ENCODE measurements around the gene ABI1. TPM values are rescaled to one million over a fixed set of nuclear protein-coding genes. Genes with fewer than 3 reads are reported as not detected.

The ABI1 gene
- total and polyA plus RNA-seq, 2 of the 13 experiments (the other 11 are each of a cell fraction or from before 2014, with no cell fraction given) = 20.9 to 22.9 TPM

DNA sequence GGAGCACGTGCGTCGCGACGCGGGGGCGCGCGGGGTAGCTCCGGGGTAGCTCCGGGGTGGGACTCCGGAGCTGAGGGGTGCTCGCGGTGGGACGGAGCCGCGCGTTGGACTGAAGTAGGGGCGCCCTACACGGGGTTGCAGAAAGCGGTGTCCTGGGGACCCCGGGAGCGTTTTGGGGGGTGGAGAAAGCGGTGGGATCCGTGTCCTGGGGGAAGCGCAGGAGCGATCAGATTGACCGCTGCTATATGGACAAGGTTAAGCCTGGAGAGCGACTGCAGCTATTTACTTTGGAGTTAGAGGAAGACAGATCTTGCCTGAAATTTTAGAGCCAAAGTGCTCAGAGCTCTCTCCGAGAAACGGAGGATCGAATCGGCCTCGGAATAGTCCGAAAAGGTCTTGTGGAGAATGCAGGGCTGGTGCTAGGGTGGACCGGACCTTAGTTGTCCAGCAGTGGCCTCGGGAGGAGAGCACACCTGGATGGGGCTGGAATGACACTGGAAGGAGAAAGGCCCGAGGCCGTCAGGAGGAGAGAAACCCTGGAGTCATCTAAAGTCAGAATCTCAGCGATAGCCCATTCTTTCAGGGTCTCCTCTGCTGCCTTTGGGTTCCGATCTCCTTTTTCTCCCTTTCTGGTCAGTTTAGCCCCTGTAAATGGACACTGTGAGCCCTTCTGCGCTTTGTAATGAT lies 162.7 kb downstream of the ABI1 start (continued):
- TF ChIP-seq, protein P1, sequence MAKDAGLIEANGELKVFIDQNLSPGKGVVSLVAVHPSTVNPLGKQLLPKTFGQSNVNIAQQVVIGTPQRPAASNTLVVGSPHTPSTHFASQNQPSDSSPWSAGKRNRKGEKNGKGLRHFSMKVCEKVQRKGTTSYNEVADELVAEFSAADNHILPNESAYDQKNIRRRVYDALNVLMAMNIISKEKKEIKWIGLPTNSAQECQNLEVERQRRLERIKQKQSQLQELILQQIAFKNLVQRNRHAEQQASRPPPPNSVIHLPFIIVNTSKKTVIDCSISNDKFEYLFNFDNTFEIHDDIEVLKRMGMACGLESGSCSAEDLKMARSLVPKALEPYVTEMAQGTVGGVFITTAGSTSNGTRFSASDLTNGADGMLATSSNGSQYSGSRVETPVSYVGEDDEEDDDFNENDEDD (CRISPR knock-in tag; IDR thresholded peaks at IDR 0.05; ENCODE audit: borderline replicate concordance) = no peak
- TF ChIP-seq PHF20 (CRISPR knock-in tag; IDR thresholded peaks at IDR 0.05) = no peak
- TF ChIP-seq, protein P2, sequence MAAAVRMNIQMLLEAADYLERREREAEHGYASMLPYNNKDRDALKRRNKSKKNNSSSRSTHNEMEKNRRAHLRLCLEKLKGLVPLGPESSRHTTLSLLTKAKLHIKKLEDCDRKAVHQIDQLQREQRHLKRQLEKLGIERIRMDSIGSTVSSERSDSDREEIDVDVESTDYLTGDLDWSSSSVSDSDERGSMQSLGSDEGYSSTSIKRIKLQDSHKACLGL (CRISPR knock-in tag; IDR thresholded peaks at IDR 0.05) = peak; percentile 95; the same call in 1 of the 2 replicates
- TF ChIP-seq RBM39 (IDR thresholded peaks at IDR 0.05; ENCODE audit: low read depth, low read length, poor library complexity, severe bottlenecking) = peak; percentile 4
- no peak for TF ChIP-seq TBL1XR1 (IDR thresholded peaks at IDR 0.05; ENCODE audit: borderline replicate concordance, low read length, partially characterized antibody)
- peak; percentile 35; the same call in 1 of the 2 replicates for TF ChIP-seq SALL1 (CRISPR knock-in tag; IDR thresholded peaks at IDR 0.05)

DNA sequence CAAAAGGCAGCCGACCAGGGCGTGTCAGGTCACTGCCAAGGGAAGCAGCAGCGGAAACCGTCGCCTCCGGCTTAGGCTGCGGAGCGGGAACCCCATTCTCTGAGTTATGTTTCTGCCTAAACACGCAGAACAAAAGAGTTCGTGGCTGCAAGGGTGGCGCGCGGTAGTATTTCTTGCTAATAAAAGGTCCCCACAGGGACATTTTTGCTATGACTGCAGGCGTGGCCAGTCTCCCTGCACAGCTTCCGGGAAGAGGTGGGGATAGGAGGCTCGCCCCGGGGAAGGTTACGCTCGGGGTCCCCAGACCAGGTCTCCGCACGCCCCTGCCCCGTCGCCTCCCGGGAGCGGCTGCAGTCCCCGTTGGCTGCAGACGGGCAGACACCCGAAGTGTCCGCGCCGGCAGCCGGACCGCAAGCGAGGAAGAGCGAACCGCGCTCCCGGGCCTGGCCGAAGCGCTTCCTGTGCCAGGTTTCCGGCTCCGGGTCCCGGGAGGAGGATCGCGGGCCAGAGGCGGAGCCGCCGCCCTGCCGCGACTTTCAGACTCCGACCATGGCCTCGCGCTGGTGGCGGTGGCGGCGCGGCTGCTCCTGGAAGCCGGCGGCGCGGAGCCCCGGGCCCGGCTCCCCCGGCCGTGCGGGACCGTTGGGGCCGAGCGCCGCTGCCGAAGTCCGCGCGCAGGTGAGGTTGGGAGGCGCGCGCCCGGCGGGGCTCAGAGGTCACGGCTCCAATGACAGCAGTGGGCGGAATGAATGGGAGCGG lies 163.4 kb downstream of the ABI1 start, which contains the start of gene PDSS1:
TSS of gene PDSS1 (plus strand) at position 539 of the 759 bp plus-strand sequence. CDS start at position 550, 11 bp downstream.
- Histone ChIP-seq H3K36me3 (replicated peaks in 1 of 2; ENCODE audit: control insufficient read depth in 1 of 2, insufficient read depth in 2 of 2, low read length in 2 of 2) (peaks cover 2 to 9% of the 10 kb centered on the region in 2 experiments; a peak in 1 of 5 replicates), H3K27ac (ENCODE audit: extremely low read length, insufficient read depth, low read length) (peak within 1 kb of the TSS; percentile 89), H2AFZ (ENCODE audit: low read length) (peak within 1 kb of the TSS; percentile 75), H3K27me3 (ENCODE audit: control insufficient read depth in 1 of 2, insufficient read depth in 2 of 2, low read length in 2 of 2) (no peaks in the 10 kb centered on the region; a peak in 1 of 5 replicates), H3K4me3 (replicated peaks in 1 of 3; ENCODE audit: insufficient read depth in 1 of 3, low read depth in 2 of 3, low read length in 3 of 3) (peak within 1 kb of the TSS; percentile 81 to 94 (median 93)), H3K79me2 (ENCODE audit: insufficient read depth, low read length) (peaks cover 41% of the 10 kb centered on the region), H3K9me3 (ENCODE audit: low read length) (no peaks in the 10 kb centered on the region), H3K4me1 (ENCODE audit: insufficient read depth, low read length) (peaks cover 43% of the 10 kb centered on the region), H4K20me1 (ENCODE audit: insufficient read depth, low read length) (no peaks in the 10 kb centered on the region), H3K9ac (ENCODE audit: insufficient read depth, low read depth, low read length) (peak within 1 kb of the TSS; percentile 83), H3K4me2 (ENCODE audit: low read depth, low read length) (peak within 1 kb of the TSS; percentile 93)
- WGBS (ENCODE audit: low lambda C conversion rate) = 0% methylated on average over 14 of the region's 82 CpGs
- in situ Hi-C loops (cut with HindIII; ENCODE audit: extremely low pct_ligation_motif_present, low pct_unique_long_range_greater_than_20kb) = no loop called here
- CTCF ChIA-PET (ENCODE audit: low intra/inter-chr PET ratio, low total read pairs) = no interaction called here
- ATAC-seq (peak; percentile 90), FAIRE-seq (no peak), DNase-seq (ENCODE audit: low spot score) (peak; percentile 46)
- no TSS peak for BruUV-seq (replicated peaks)
- POLR2A ChIA-PET = interaction anchor here (0.9 to 1.5 kb wide), 3 partner anchors 15 to 807 kb away, joined by 3 to 5 read pairs (median 4); partner anchors contain the start of gene RAB18
- intact Hi-C loops (cut with micrococcal nuclease; ENCODE audit: unreplicated experiment) = loop anchor here (10.0 kb wide), 1 partner anchor 457 kb away; the partner anchor contains the start of genes MASTL and YME1L1
- TF ChIP-seq ZNF160 (CRISPR knock-in tag; IDR thresholded peaks at IDR 0.05) = no peak
- TF ChIP-seq, protein P3, sequence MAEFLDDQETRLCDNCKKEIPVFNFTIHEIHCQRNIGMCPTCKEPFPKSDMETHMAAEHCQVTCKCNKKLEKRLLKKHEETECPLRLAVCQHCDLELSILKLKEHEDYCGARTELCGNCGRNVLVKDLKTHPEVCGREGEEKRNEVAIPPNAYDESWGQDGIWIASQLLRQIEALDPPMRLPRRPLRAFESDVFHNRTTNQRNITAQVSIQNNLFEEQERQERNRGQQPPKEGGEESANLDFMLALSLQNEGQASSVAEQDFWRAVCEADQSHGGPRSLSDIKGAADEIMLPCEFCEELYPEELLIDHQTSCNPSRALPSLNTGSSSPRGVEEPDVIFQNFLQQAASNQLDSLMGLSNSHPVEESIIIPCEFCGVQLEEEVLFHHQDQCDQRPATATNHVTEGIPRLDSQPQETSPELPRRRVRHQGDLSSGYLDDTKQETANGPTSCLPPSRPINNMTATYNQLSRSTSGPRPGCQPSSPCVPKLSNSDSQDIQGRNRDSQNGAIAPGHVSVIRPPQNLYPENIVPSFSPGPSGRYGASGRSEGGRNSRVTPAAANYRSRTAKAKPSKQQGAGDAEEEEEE (CRISPR knock-in tag; IDR thresholded peaks at IDR 0.05; ENCODE audit: borderline replicate concordance) = no peak
- no peak for TF ChIP-seq ZNF234 (CRISPR knock-in tag; conservative IDR thresholded peaks at IDR 0.05)
- TF ChIP-seq JARID2 (CRISPR knock-in tag; IDR thresholded peaks at IDR 0.05; ENCODE audit: insufficient replicate concordance) = no peak
- TF ChIP-seq MIER3 (CRISPR knock-in tag; IDR thresholded peaks at IDR 0.05; ENCODE audit: borderline replicate concordance) = no peak
- TF ChIP-seq, protein P4, sequence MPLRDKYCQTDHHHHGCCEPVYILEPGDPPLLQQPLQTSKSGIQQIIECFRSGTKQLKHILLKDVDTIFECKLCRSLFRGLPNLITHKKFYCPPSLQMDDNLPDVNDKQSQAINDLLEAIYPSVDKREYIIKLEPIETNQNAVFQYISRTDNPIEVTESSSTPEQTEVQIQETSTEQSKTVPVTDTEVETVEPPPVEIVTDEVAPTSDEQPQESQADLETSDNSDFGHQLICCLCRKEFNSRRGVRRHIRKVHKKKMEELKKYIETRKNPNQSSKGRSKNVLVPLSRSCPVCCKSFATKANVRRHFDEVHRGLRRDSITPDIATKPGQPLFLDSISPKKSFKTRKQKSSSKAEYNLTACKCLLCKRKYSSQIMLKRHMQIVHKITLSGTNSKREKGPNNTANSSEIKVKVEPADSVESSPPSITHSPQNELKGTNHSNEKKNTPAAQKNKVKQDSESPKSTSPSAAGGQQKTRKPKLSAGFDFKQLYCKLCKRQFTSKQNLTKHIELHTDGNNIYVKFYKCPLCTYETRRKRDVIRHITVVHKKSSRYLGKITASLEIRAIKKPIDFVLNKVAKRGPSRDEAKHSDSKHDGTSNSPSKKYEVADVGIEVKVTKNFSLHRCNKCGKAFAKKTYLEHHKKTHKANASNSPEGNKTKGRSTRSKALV (CRISPR knock-in tag; IDR thresholded peaks at IDR 0.05) = no peak
- TF ChIP-seq FOXJ3 (CRISPR knock-in tag; IDR thresholded peaks at IDR 0.05; ENCODE audit: borderline replicate concordance) = no peak
- no peak for TF ChIP-seq PHF5A (CRISPR knock-in tag; IDR thresholded peaks at IDR 0.05; ENCODE audit: low read depth, unreplicated experiment)
- no peak for TF ChIP-seq SSRP1 (CRISPR knock-in tag; IDR thresholded peaks at IDR 0.05)
